RWPE1 (cell line): Measurements from ENCODE around the gene SRCAP.
A peak's percentile ranks its signal among the peaks of the same experiment; 100 is the strongest.

Experiments used
- CTCF ChIA-PET: fragments of 350-600 bp; sonication (Branson Sonifier 250); formaldehyde crosslinking; extraction: SDS; loops from one replicate; lab custom pipeline; 2021; lab: Yijun Ruan, JAX
- POLR2A ChIA-PET: fragments of 400-600 bp; formaldehyde crosslinking; extraction: SDS; loops from one replicate; lab custom pipeline; 2020; ENCODE audit warnings: antibody characterized with exemption; ENCODE audit not compliant: low non-redundant PET; lab: Yijun Ruan, JAX
- DNase-seq: peaks from one replicate; pipeline ENCODE4 v3.0.0; 2012; ENCODE audit warnings: low spot score
- H3K27ac ChIP-seq: fragments of 450-650 bp; 2 replicates; pipeline ENCODE4 v1.5.1; 2017
- CTCF ChIP-seq: fragments of 450-650 bp; conservative IDR thresholded peaks from 2 replicates; pipeline ENCODE4 v1.5.1; 2017; ENCODE audit warnings: low read depth, mild to moderate bottlenecking

Gene SRCAP

GRCh38 chr16:30750876-30751465, 52.0 kb downstream of the SRCAP start:
- peak overlapping the region; percentile 21; the same call in 1 of the 2 replicates for H3K27ac ChIP-seq
- ChIA-PET POLR2A (no interaction called here), CTCF (no interaction called here)
- TF ChIP-seq CTCF: no peak
- no peak for DNase-seq

DNA sequence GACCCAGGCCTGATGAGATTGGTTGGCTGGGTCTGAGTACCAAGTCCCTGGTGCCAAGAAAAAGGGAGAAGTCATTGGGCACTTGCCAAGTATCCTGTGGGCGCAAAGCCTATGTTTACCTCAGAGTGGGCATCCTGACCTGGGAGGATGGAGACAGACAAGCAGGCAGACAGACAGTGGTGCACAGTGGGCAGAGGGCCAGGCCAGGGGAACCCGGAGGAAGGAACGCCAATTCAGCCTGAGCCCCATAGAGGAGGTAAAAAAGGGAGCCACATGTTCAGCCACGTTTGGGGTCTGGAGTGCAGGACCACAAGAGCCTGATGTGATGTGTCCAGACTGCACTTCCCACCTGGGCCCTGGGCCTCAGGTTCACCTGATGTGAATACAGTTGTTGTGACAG, 54.6 kb downstream of the SRCAP start:
- DNase-seq: no peak
- peak overlapping the region; percentile 40 for H3K27ac ChIP-seq
- ChIA-PET CTCF (no interaction called here), POLR2A (interaction anchor here (0.6 kb wide), 1 partner anchor 199 kb away, joined by 3 read pairs; no protein-coding TSS in a partner anchor)
- TF ChIP-seq CTCF: no peak

DNA sequence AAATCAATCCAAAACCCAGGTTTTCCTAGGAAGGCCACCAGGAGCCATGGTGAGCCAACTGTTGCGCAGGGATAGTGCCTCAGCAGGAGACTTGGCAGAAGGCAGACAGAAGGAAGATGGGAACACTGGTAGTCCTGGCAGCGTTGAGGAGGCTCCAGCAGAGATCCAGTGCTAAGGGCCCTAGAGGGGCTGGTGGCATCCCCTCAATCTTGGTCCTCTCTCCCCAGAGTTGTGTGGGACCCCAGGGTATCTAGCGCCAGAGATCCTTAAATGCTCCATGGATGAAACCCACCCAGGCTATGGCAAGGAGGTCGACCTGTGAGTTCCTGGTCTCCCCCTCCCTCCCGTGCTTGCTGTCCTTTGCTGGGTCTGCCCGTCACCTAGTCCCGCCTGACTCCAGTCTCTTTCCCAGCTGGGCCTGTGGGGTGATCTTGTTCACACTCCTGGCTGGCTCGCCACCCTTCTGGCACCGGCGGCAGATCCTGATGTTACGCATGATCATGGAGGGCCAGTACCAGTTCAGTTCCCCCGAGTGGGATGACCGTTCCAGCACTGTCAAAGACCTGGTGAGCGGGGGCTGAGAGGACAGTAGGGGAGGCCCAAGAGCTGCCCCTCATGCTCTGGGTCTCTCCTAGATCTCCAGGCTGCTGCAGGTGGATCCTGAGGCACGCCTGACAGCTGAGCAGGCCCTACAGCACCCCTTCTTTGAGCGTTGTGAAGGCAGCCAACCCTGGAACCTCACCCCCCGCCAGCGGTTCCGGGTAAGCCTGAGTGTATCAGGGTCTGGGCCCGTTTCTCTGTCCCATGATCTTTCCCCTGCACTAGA, 57.2 kb downstream of the SRCAP start:
- TF ChIP-seq CTCF: no peak
- POLR2A ChIA-PET: no interaction called here
- no peak for DNase-seq
- CTCF ChIA-PET: interaction anchor here (1.0 kb wide), 1 partner anchor 34 kb away, joined by 9 read pairs; no protein-coding TSS in a partner anchor
- H3K27ac ChIP-seq: peak overlapping the region; percentile 41

DNA sequence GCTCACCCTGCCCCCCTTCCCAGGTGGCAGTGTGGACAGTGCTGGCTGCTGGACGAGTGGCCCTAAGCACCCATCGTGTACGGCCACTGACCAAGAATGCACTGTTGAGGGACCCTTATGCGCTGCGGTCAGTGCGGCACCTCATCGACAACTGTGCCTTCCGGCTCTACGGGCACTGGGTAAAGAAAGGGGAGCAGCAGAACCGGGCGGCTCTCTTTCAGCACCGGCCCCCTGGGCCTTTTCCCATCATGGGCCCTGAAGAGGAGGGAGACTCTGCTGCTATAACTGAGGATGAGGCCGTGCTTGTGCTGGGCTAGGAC, 57.8 kb downstream of the SRCAP start:
- no peak for DNase-seq
- POLR2A ChIA-PET: no interaction called here

GRCh38 chr16:30757316-30757715, 58.3 kb downstream of the SRCAP start:
- ChIA-PET CTCF (interaction anchor here (0.5 to 0.6 kb wide), 2 partner anchors 55 to 101 kb away, joined by 3 read pairs; no protein-coding TSS in a partner anchor), POLR2A (no interaction called here)
- no peak for TF ChIP-seq CTCF
- no peak for DNase-seq
- peak overlapping the region; percentile 41 for H3K27ac ChIP-seq

More for the DNA sequence above, 57.8 kb downstream of the SRCAP start:
- no peak for TF ChIP-seq CTCF
- CTCF ChIA-PET: interaction anchor here (1.0 kb wide), 1 partner anchor 34 kb away, joined by 9 read pairs; no protein-coding TSS in a partner anchor
- peak overlapping the region; percentile 41 for H3K27ac ChIP-seq

DNA sequence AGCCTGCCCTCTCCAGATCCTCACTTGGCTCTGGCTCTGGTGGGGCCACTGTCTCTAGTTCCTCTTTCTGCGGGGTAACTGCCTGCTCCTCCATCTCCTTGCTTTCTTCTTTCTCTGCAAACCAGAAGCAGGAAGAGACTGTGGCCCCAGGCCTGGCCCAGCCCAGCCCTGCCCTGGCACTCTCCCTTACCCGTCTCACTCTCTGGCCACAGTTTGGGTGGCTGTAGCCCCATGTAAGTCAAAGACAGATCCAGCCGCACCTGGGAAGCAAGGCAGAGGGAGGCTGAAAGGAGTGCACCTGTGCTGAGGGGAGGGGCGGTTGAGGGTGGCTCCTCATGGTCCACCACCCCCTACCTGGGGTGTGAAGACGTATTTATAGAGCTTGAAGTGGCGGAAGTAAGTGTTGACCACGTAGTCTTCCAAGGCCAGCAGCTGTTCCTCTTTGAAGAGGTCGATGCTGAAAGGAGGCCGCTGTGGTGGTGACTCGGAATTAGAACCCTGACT, 60.1 kb downstream of the SRCAP start:
- no peak for DNase-seq
- peak overlapping the region; percentile 43 for H3K27ac ChIP-seq
- CTCF ChIA-PET: no interaction called here
- TF ChIP-seq CTCF: no peak
- POLR2A ChIA-PET: no interaction called here
